ENCODE results near the gene FAM107B.

Gene FAM107B

DNA sequence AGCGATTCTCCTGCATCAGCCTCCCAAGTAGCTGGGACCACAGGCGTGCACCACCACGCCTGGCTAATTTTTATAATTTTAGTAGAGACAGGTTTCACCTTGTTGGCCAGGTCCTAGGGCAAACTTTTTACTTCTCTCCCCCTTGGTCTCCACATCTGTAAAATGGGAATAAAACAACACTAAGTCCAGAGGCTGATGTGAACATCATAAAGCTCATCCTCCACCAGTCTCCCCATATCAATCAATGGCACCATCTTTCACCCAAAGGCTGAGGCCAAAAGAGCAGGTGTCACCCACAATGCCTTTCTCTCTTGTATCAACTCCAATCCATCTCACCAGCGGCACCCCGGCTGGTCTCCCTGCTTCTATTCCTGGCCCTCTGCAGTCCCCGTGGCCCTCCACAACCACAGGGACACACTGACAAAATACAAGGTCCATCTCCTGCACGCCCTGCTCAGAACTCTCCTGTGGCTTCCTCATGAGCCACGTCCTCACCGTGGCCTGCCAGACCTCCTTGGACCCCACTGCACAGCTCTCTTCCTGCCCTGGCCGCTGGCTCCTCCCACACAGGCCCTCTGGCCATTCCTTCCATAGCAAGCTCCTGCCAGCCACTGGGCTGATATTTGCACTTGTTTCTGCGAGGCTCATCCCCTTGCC lies 179.0 kb downstream of the FAM107B start:
- no peak for TF ChIP-seq REST (IDR thresholded peaks at IDR 0.05; ENCODE audit: low read depth)
- TF ChIP-seq CEBPB (IDR thresholded peaks at IDR 0.05) = no peak
- TF ChIP-seq FOXM1 (IDR thresholded peaks at IDR 0.05; ENCODE audit: borderline replicate concordance, low read depth) = no peak
- no peak for TF ChIP-seq USF1 (IDR thresholded peaks at IDR 0.05)
- TF ChIP-seq ZBTB7A (IDR thresholded peaks at IDR 0.05; ENCODE audit: low read depth) = no peak
- no peak for TF ChIP-seq EP300 (IDR thresholded peaks at IDR 0.05; ENCODE audit: borderline replicate concordance)
- no peak for TF ChIP-seq TCF12 (IDR thresholded peaks at IDR 0.05; ENCODE audit: low read depth)

GRCh38 chr10:14594878-14595525 lies 179.7 kb downstream of the FAM107B start:
- TF ChIP-seq YY1 (IDR thresholded peaks at IDR 0.05; ENCODE audit: low read depth) = no peak
- TF ChIP-seq, protein P1, sequence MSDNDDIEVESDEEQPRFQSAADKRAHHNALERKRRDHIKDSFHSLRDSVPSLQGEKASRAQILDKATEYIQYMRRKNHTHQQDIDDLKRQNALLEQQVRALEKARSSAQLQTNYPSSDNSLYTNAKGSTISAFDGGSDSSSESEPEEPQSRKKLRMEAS (IDR thresholded peaks at IDR 0.05) = no peak

- TF ChIP-seq EGR1 (IDR thresholded peaks at IDR 0.05) (no peak), NFIC (IDR thresholded peaks at IDR 0.05) (no peak), REST (IDR thresholded peaks at IDR 0.05; ENCODE audit: low read depth) (no peak), TAF1 (IDR thresholded peaks at IDR 0.05; ENCODE audit: low read depth) (no peak), RAD21 (IDR thresholded peaks at IDR 0.05; ENCODE audit: low read depth) (no peak), TCF12 (IDR thresholded peaks at IDR 0.05; ENCODE audit: low read depth) (no peak), USF1 (IDR thresholded peaks at IDR 0.05) (no peak), TEAD4 (IDR thresholded peaks at IDR 0.05) (no peak), FOXM1 (IDR thresholded peaks at IDR 0.05; ENCODE audit: borderline replicate concordance, low read depth) (no peak), CREB1 (IDR thresholded peaks at IDR 0.05; ENCODE audit: low read depth) (no peak), ZBTB7A (IDR thresholded peaks at IDR 0.05; ENCODE audit: low read depth) (no peak), EP300 (IDR thresholded peaks at IDR 0.05; ENCODE audit: borderline replicate concordance) (no peak), YY1 (IDR thresholded peaks at IDR 0.05; ENCODE audit: low read depth) (no peak), CEBPB (IDR thresholded peaks at IDR 0.05) (no peak)
- TF ChIP-seq, protein P1 (IDR thresholded peaks at IDR 0.05) = no peak
Measured at GRCh38 chr10:14593806-14594205, 180.9 kb downstream of the FAM107B start.

DNA sequence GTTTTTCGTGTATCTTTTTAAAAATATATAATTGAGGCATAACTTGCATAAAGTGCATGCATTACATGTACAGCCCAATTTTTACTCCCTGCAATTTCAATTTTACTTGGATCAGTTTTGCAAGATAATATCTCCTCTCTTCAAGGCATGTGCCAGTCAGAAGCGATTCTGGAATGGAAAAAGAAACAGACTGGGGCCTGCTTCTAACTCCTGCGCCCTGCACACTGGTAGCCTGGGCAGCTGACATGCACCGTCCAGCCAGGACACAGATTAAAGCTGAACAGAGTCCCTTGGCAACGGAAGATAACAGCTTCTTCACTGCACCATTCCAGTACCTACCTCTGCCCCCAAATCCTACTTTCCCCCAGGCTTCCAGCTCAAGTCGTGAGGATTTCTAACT lies 182.1 kb downstream of the FAM107B start:
- TF ChIP-seq FOXM1 (IDR thresholded peaks at IDR 0.05; ENCODE audit: borderline replicate concordance, low read depth) (no peak), YY1 (IDR thresholded peaks at IDR 0.05; ENCODE audit: low read depth) (no peak), USF1 (IDR thresholded peaks at IDR 0.05) (no peak), EGR1 (IDR thresholded peaks at IDR 0.05) (no peak), EP300 (IDR thresholded peaks at IDR 0.05; ENCODE audit: borderline replicate concordance) (no peak), ZBTB7A (IDR thresholded peaks at IDR 0.05; ENCODE audit: low read depth) (no peak)

DNA sequence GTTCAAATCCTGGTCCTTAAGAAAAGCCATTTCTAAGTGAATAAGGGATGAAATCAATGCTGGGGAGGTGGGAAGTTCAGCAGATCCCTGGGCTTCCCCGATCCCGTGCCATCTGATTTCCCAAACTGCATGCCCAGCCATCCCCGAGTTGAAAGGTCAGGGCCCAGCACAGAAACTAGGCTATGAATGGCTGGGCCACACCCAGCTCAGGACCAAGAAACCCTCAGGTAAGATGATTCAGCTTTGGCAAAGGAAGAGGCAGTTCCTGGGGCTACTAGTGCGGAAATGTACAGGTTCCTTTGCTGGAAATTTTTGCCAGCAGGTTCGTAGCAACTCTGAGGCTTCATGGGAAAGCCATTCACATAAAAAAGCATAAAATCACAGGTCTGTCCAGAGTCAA lies 182.7 kb downstream of the FAM107B start:
- TF ChIP-seq, protein P1 (IDR thresholded peaks at IDR 0.05) = no peak
- no peak for TF ChIP-seq REST (IDR thresholded peaks at IDR 0.05; ENCODE audit: low read depth)
- TF ChIP-seq EP300 (IDR thresholded peaks at IDR 0.05; ENCODE audit: borderline replicate concordance) = no peak
- no peak for TF ChIP-seq USF1 (IDR thresholded peaks at IDR 0.05)
- no peak for TF ChIP-seq CEBPB (IDR thresholded peaks at IDR 0.05)
- no peak for TF ChIP-seq TAF1 (IDR thresholded peaks at IDR 0.05; ENCODE audit: low read depth)
- TF ChIP-seq CREB1 (IDR thresholded peaks at IDR 0.05; ENCODE audit: low read depth) = no peak
- no peak for TF ChIP-seq NFIC (IDR thresholded peaks at IDR 0.05)
- TF ChIP-seq TCF12 (IDR thresholded peaks at IDR 0.05; ENCODE audit: low read depth) = no peak
